Measurements from ENCODE around the gene CERS5. TPM values are rescaled to one million over a fixed set of nuclear protein-coding genes. Genes with fewer than 3 reads are reported as not detected.
"Not testable (repeated sequence)": the region's sequence is repeated elsewhere in the genome, so short reads cannot be mapped to it uniquely, and the experiment has no call there.

The CERS5 gene
- total RNA-seq, 2 donors from 2014 or later: 72.0 to 77.6 TPM

GRCh38 chr12:50174971-50175715 lies 8.0 kb upstream of the CERS5 start:
- H3K27ac Mint-ChIP-seq: no peak overlapping the region
- H3K4me1 Mint-ChIP-seq: no peaks in the 10 kb centered on the region
- no peaks in the 10 kb centered on the region for H3K27me3 Mint-ChIP-seq
- H3K36me3 Mint-ChIP-seq (ENCODE audit: low read depth): peaks cover 50% of the 10 kb centered on the region
- H3K4me3 Mint-ChIP-seq: no peak overlapping the region
- H3K9me3 Mint-ChIP-seq: no peaks in the 10 kb centered on the region
- no peak for ATAC-seq (replicated peaks)

GRCh38 chr12:50166799-50167048 lies 445 bp downstream of the CERS5 start:
- H3K4me1 Mint-ChIP-seq: peaks cover 11% of the 10 kb centered on the region
- H3K9me3 Mint-ChIP-seq: no peaks in the 10 kb centered on the region
- peak overlapping the region; percentile 94 for H3K4me3 Mint-ChIP-seq
- ATAC-seq (replicated peaks): peak; percentile 54
- peaks cover 21% of the 10 kb centered on the region for H3K36me3 Mint-ChIP-seq (ENCODE audit: low read depth)
- H3K27me3 Mint-ChIP-seq: no peaks in the 10 kb centered on the region
- peak overlapping the region; percentile 92 for H3K27ac Mint-ChIP-seq

DNA sequence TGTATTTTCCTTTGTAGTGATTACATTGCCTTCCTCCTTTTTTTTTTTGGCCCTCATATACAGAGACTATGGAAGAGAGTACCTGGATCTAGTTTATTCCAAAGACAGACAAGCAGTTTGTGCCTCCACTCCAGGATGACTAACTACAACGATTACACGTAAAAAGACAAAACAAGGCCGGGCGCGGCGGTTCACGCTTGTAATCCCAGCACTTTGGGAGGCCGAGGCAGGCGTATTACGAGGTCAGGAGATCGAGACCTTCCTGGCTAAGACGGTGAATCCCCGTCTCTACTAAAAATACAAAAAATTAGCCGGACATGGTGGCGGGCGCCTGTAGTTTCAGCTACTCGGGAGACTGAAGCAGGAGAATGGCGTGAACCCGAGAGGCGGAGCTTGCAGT lies 2.2 kb downstream of the CERS5 start:
- Mint-ChIP-seq H3K27ac (peak overlapping the region; percentile 31), H3K4me1 (peaks cover 15% of the 10 kb centered on the region), H3K36me3 (ENCODE audit: low read depth) (peaks cover 27% of the 10 kb centered on the region), H3K9me3 (no peaks in the 10 kb centered on the region), H3K27me3 (no peaks in the 10 kb centered on the region), H3K4me3 (peak overlapping the region; percentile 94)
- no peak for ATAC-seq (replicated peaks)

- Mint-ChIP-seq H3K36me3 (ENCODE audit: low read depth) (peaks cover 41% of the 10 kb centered on the region), H3K27ac (no peak overlapping the region), H3K9me3 (no peaks in the 10 kb centered on the region), H3K4me3 (no peak overlapping the region), H3K4me1 (peaks cover 28% of the 10 kb centered on the region), H3K27me3 (no peaks in the 10 kb centered on the region)
- ATAC-seq (replicated peaks): no peak
Observed at GRCh38 chr12:50162230-50162629, 4.9 kb downstream of the CERS5 start.

DNA sequence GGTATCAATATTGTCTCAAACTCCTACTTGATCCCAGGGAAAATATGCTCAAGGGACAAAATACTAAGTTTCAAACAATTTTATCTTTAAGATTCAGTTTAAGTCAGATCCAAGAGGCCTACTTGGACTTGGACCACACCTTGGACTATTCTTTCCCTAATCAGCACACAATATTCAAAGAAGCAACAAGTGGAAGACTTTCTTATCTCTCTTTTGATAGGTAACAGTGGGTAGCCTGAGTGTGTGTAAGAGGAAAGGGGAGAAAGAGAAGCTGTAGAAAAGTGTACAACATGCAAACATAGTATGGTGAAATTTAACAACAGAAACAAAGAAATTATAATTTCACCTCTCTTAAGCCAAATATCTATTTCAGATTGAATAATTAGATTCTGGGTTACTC lies 6.5 kb downstream of the CERS5 start:
- H3K9me3 Mint-ChIP-seq: no peaks in the 10 kb centered on the region
- no peak overlapping the region for H3K27ac Mint-ChIP-seq
- H3K36me3 Mint-ChIP-seq (ENCODE audit: low read depth): peaks cover 31% of the 10 kb centered on the region
- ATAC-seq (replicated peaks): no peak
- H3K4me3 Mint-ChIP-seq: no peak overlapping the region
- peaks cover 26% of the 10 kb centered on the region for H3K4me1 Mint-ChIP-seq
- no peaks in the 10 kb centered on the region for H3K27me3 Mint-ChIP-seq

DNA sequence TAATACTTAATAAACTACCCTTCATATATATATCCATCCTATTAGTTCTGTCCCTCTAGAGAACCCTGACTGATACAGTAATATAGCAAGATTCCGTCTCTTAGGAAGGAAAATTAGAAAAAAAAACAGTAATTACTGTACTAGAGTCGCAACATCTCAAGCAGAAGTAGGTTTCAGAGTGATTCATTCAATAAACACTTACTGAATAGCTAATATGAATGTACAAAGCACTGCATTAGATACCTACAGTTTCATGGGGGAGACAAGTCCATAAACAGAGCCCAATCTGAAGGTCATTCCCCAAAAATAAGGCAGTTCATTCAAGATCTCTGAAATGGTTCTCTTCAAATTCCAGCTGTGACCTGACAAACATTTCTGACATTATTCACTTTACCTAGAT lies 9.9 kb downstream of the CERS5 start:
- peak overlapping the region; percentile 29 for H3K27ac Mint-ChIP-seq
- no peaks in the 10 kb centered on the region for H3K27me3 Mint-ChIP-seq
- H3K4me1 Mint-ChIP-seq: peaks cover 21% of the 10 kb centered on the region
- H3K36me3 Mint-ChIP-seq (ENCODE audit: low read depth): peaks cover 37% of the 10 kb centered on the region
- ATAC-seq (replicated peaks): peak; percentile 86
- H3K4me3 Mint-ChIP-seq: peak overlapping the region; percentile 25
- H3K9me3 Mint-ChIP-seq: no peaks in the 10 kb centered on the region

DNA sequence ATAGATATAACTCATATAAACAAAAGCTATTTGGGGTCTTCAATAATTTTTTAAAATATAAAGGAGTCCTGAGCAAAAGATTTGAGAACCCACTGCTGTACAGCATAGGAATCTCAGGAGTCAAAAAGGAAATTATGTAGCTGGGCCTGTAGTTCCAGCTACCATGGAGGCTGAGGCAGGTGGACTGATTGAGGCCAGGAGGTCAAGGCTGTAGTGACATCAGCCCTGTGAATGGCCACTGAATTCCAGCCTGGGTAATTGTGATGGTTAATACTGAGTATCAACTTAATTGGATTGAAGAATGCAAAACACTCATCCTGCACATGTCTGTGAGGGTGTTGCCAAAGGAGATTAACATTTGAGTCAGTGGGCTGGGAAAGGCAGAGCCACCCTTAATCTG lies 10.5 kb downstream of the CERS5 start:
- no peak overlapping the region for H3K4me3 Mint-ChIP-seq
- peaks cover 37% of the 10 kb centered on the region for H3K36me3 Mint-ChIP-seq (ENCODE audit: low read depth)
- H3K27ac Mint-ChIP-seq: peak overlapping the region; percentile 29
- no peaks in the 10 kb centered on the region for H3K9me3 Mint-ChIP-seq
- no peak for ATAC-seq (replicated peaks)
- peaks cover 21% of the 10 kb centered on the region for H3K4me1 Mint-ChIP-seq
- no peaks in the 10 kb centered on the region for H3K27me3 Mint-ChIP-seq

- not testable (repeated sequence) for H3K27ac Mint-ChIP-seq; ATAC-seq (replicated peaks); H3K27me3 Mint-ChIP-seq; H3K4me3 Mint-ChIP-seq; H3K9me3 Mint-ChIP-seq
- peaks cover 29% of the 10 kb centered on the region for H3K4me1 Mint-ChIP-seq
- H3K36me3 Mint-ChIP-seq (ENCODE audit: low read depth): peaks cover 32% of the 10 kb centered on the region
Observed at GRCh38 chr12:50154947-50155346, 12.2 kb downstream of the CERS5 start.

GRCh38 chr12:50151047-50151687 lies 16.0 kb downstream of the CERS5 start:
- ATAC-seq (replicated peaks): peak; percentile 29
- peaks cover 17% of the 10 kb centered on the region for H3K4me1 Mint-ChIP-seq
- H3K4me3 Mint-ChIP-seq: no peak overlapping the region
- H3K9me3 Mint-ChIP-seq: no peaks in the 10 kb centered on the region
- H3K27ac Mint-ChIP-seq: peak overlapping the region; percentile 13
- H3K36me3 Mint-ChIP-seq (ENCODE audit: low read depth): peaks cover 21% of the 10 kb centered on the region
- H3K27me3 Mint-ChIP-seq: no peaks in the 10 kb centered on the region

- no peaks in the 10 kb centered on the region for H3K27me3 Mint-ChIP-seq
- H3K4me1 Mint-ChIP-seq: peaks cover 17% of the 10 kb centered on the region
- peak overlapping the region; percentile 65 for H3K27ac Mint-ChIP-seq
- no peak overlapping the region for H3K4me3 Mint-ChIP-seq
- peaks cover 24% of the 10 kb centered on the region for H3K36me3 Mint-ChIP-seq (ENCODE audit: low read depth)
- H3K9me3 Mint-ChIP-seq: no peaks in the 10 kb centered on the region
- ATAC-seq (replicated peaks): peak; percentile 64
Observed at GRCh38 chr12:50149311-50149710, 17.9 kb downstream of the CERS5 start.

- H3K36me3 Mint-ChIP-seq (ENCODE audit: low read depth): peaks cover 29% of the 10 kb centered on the region
- not testable (repeated sequence) for ATAC-seq (replicated peaks); H3K4me3 Mint-ChIP-seq; H3K27ac Mint-ChIP-seq; H3K27me3 Mint-ChIP-seq; H3K9me3 Mint-ChIP-seq
- H3K4me1 Mint-ChIP-seq: peaks cover 17% of the 10 kb centered on the region
Observed at GRCh38 chr12:50148011-50148410, 19.2 kb downstream of the CERS5 start.

- Mint-ChIP-seq H3K4me1 (peaks cover 17% of the 10 kb centered on the region), H3K27ac (no peak overlapping the region), H3K4me3 (no peak overlapping the region), H3K27me3 (no peaks in the 10 kb centered on the region), H3K9me3 (no peaks in the 10 kb centered on the region), H3K36me3 (ENCODE audit: low read depth) (peaks cover 31% of the 10 kb centered on the region)
- no peak for ATAC-seq (replicated peaks)
Observed at GRCh38 chr12:50147281-50147680, 19.9 kb downstream of the CERS5 start.

DNA sequence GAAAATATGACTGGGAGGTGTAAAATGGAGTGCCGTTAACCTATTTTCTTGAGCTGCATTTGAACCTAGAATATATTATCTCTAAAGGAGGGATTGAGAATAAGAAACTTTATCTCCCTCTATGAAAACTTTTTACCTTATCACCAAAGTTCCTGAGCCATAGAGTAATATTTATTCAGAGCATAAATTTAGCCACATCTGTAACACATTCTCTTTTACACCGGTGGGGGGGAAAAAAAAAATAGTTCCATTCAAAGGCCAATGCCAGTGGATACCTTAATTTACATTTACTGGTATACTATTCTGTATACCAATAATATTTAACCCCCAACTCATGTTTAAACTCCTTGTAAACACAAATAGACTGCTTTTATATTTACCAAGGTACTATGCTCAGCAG lies 21.7 kb downstream of the CERS5 start:
- Mint-ChIP-seq H3K27me3 (no peaks in the 10 kb centered on the region), H3K4me3 (no peak overlapping the region), H3K27ac (no peak overlapping the region), H3K4me1 (peaks cover 6% of the 10 kb centered on the region), H3K36me3 (ENCODE audit: low read depth) (peaks cover 49% of the 10 kb centered on the region), H3K9me3 (no peaks in the 10 kb centered on the region)
- no peak for ATAC-seq (replicated peaks)

GRCh38 chr12:50142993-50143392 lies 24.2 kb downstream of the CERS5 start:
- no peaks in the 10 kb centered on the region for H3K27me3 Mint-ChIP-seq
- peaks cover 65% of the 10 kb centered on the region for H3K36me3 Mint-ChIP-seq (ENCODE audit: low read depth)
- no peak for ATAC-seq (replicated peaks)
- H3K27ac Mint-ChIP-seq: no peak overlapping the region
- no peak overlapping the region for H3K4me3 Mint-ChIP-seq
- no peaks in the 10 kb centered on the region for H3K9me3 Mint-ChIP-seq
- H3K4me1 Mint-ChIP-seq: no peaks in the 10 kb centered on the region

- ATAC-seq (replicated peaks): peak; percentile 64
- Mint-ChIP-seq H3K27me3 (no peaks in the 10 kb centered on the region), H3K4me3 (no peak overlapping the region), H3K36me3 (ENCODE audit: low read depth) (peaks cover 99% of the 10 kb centered on the region), H3K4me1 (peaks cover 10% of the 10 kb centered on the region), H3K9me3 (no peaks in the 10 kb centered on the region), H3K27ac (peak overlapping the region; percentile 27)
Observed at GRCh38 chr12:50132505-50133135, 34.5 kb downstream of the CERS5 start.

Measured in activated T-helper 17 cell treated with anti-CD3 and anti-CD28 coated beads, Interleukin-2, amount 50 U/mL, for 72 hours (primary cell).